HEK293T (cell line): Measurements from ENCODE around the gene CHIC2.

Experiments
- CTCF ChIA-PET: fragments of 350-600 bp; formaldehyde crosslinking; extraction: SDS; loops from one replicate; lab custom pipeline; 2021; ENCODE audit warnings: antibody characterized with exemption, inconsistent platforms; lab: Yijun Ruan, JAX
- POLR2A ChIA-PET: fragments of 350-600 bp; formaldehyde crosslinking; extraction: SDS; loops from one replicate; lab custom pipeline; 2020; ENCODE audit warnings: antibody characterized with exemption, inconsistent platforms; lab: Yijun Ruan, JAX
- DNase-seq: peaks from one replicate; pipeline ENCODE4 v3.0.0; 2012; ENCODE audit warnings: mixed read lengths; ENCODE audit errors: extremely low spot score
- ARNT ChIP-seq: fragments of 450-650 bp; IDR thresholded peaks from 2 replicates; pipeline ENCODE4 v1.6.1; 2017; ENCODE audit warnings: mild to moderate bottlenecking
- BHLHE40 ChIP-seq: fragments of 450-650 bp; IDR thresholded peaks from 2 replicates; pipeline ENCODE4 v1.6.1; 2016; ENCODE audit warnings: mild to moderate bottlenecking, moderate library complexity, borderline replicate concordance
- CTBP1 ChIP-seq: fragments of 450-650 bp; IDR thresholded peaks from 2 replicates; pipeline ENCODE4 v1.6.1; 2016; ENCODE audit warnings: borderline replicate concordance
- ELF4 ChIP-seq: fragments of 450-650 bp; IDR thresholded peaks from 2 replicates; pipeline ENCODE4 v1.6.1; 2017; ENCODE audit warnings: antibody characterized with exemption
- FOXA1 ChIP-seq: fragments of 450-650 bp; IDR thresholded peaks from 2 replicates; pipeline ENCODE4 v1.6.1; 2016; ENCODE audit warnings: mild to moderate bottlenecking
- FOXK2 ChIP-seq: fragments of 450-650 bp; IDR thresholded peaks from 2 replicates; pipeline ENCODE4 v1.6.1; 2016; ENCODE audit warnings: mild to moderate bottlenecking
- FOXM1 ChIP-seq: fragments of 450-650 bp; IDR thresholded peaks from 2 replicates; pipeline ENCODE4 v1.6.1; 2017; ENCODE audit warnings: mild to moderate bottlenecking, borderline replicate concordance
- HDGF ChIP-seq: fragments of 450-650 bp; IDR thresholded peaks from 2 replicates; pipeline ENCODE4 v1.6.1; 2017; ENCODE audit warnings: antibody characterized with exemption, borderline replicate concordance
- L3MBTL2 ChIP-seq: fragments of 450-650 bp; conservative IDR thresholded peaks from 2 replicates; pipeline ENCODE4 v1.6.1; 2016; ENCODE audit warnings: mild to moderate bottlenecking
- LEF1 ChIP-seq: fragments of 450-650 bp; IDR thresholded peaks from 2 replicates; pipeline ENCODE4 v1.6.1; 2017; ENCODE audit warnings: mild to moderate bottlenecking, borderline replicate concordance
- NFRKB ChIP-seq: fragments of 450-650 bp; IDR thresholded peaks from 2 replicates; pipeline ENCODE4 v1.6.1; 2016; ENCODE audit warnings: mild to moderate bottlenecking, moderate library complexity
- SP1 ChIP-seq: fragments of 450-650 bp; IDR thresholded peaks from 2 replicates; pipeline ENCODE4 v1.6.1; 2017
- SUZ12 ChIP-seq: fragments of 450-650 bp; IDR thresholded peaks from 2 replicates; pipeline ENCODE4 v1.6.1; 2016; ENCODE audit warnings: mild to moderate bottlenecking
- TARDBP ChIP-seq: fragments of 450-650 bp; IDR thresholded peaks from 2 replicates; pipeline ENCODE4 v1.6.1; 2016
- ZNF384 ChIP-seq: fragments of 450-650 bp; IDR thresholded peaks from 2 replicates; pipeline ENCODE4 v1.6.1; 2016
- TF ChIP-seq, protein P1 (sequence below): fragments of 450-650 bp; IDR thresholded peaks from 2 replicates; pipeline ENCODE4 v1.6.1; 2016

CHIC2 gene

DNA sequence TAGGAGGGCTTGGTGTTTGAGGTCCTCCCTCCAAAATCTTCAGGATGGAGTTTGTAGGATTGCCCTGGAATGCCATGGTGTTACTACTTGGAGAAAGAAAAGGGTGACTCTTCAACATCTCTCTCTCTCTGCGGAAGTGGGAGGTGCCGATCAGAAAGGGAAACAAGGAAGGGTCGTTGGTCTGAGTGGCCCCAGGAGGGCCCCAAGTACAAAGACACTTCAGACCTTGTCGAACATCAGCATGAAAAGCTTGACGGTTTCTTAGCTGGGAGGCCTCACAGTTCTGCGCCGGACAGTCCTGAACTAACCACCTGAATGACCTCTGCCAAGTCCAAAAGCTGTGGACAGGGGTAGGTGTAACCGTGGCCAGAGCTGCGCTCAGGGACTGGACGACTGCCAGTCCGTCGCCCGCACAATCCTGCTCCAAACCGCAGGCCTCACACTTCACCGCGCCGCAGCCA lies 34.9 kb upstream of the CHIC2 start:
- ChIA-PET CTCF (no interaction called here), POLR2A (interaction anchor here (0.9 kb wide), 1 partner anchor 12 kb away, joined by 3 read pairs; no protein-coding TSS in a partner anchor)
- TF ChIP-seq NFRKB (no peak), FOXM1 (no peak), SP1 (no peak), HDGF (no peak)
- TF ChIP-seq, protein P1, sequence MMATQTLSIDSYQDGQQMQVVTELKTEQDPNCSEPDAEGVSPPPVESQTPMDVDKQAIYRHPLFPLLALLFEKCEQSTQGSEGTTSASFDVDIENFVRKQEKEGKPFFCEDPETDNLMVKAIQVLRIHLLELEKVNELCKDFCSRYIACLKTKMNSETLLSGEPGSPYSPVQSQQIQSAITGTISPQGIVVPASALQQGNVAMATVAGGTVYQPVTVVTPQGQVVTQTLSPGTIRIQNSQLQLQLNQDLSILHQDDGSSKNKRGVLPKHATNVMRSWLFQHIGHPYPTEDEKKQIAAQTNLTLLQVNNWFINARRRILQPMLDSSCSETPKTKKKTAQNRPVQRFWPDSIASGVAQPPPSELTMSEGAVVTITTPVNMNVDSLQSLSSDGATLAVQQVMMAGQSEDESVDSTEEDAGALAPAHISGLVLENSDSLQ = no peak
- no peak for DNase-seq

DNA sequence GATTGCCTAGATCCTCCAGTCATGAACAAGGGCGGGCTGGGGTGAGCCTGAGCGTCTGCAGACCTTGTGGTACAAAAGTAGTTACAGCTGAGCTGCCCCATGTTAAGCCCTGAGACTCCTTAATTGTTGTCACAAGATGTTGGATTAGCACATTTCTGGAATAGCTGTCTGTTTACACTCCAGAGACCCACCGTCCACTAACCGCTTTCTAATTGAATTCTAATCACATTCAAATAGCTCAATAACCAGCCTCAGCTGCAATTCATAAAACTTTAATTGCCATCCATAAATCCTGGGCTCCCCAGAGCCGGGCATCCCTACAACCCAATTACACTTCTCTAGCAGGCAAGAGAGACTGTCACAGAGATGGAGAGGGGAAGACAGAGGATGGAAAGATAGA lies 34.0 kb upstream of the CHIC2 start:
- CTCF ChIA-PET = interaction anchor here (1.0 kb wide), 1 partner anchor 32 kb away, joined by 3 read pairs; no protein-coding TSS in a partner anchor
- DNase-seq = no peak
- POLR2A ChIA-PET = interaction anchor here (0.9 kb wide), 1 partner anchor 13 kb away, joined by 3 read pairs; no protein-coding TSS in a partner anchor
- TF ChIP-seq NFRKB = no peak
- no peak for TF ChIP-seq LEF1
- TF ChIP-seq ELF4 = no peak
- TF ChIP-seq BHLHE40 = no peak
- TF ChIP-seq FOXA1 = no peak
- TF ChIP-seq HDGF = no peak
- TF ChIP-seq ZNF384 = no peak

- POLR2A ChIA-PET = no interaction called here
These were observed 32.7 kb upstream of the CHIC2 start for GRCh38 chr4:54097152-54097551.

DNA sequence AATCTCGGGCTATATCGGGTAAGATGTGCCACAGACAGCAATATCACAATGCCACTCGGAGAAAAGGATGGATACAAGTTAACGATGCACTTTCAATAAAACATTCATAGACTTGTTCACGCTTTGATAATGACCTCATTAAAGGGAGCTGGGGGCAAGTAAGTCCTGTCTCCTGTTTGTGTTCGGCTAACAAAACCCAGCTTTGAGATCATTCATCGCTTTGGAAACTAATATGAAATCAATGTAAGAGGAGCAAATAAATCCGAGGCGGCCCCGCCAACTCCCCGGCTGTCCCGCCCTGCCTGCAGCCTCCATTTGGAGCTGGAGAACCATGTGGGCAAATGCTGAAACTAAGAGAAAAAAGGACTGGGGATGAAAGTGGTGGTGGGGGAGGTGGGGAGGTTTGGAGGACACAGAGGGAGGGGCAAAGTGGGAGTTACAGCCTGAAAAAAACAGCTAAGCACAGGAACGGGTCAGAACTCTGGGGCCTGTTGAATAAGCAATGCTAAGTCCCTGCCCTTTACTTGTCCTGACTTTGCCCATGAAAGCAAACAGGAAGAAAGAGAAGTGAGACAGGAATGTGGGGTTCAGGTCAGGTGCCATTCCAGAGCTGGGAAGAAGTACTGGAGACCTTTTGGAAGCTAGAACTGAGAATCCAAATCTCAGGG lies 32.0 kb upstream of the CHIC2 start:
- POLR2A ChIA-PET = no interaction called here
- no peak for DNase-seq
- no peak for TF ChIP-seq LEF1
- TF ChIP-seq FOXA1 = no peak
- no peak for TF ChIP-seq ARNT
- no peak for TF ChIP-seq FOXK2
- no peak for TF ChIP-seq ZNF384
- TF ChIP-seq BHLHE40 = no peak
- no peak for TF ChIP-seq SUZ12
- no peak for TF ChIP-seq NFRKB
- no peak for TF ChIP-seq FOXM1
- no peak for TF ChIP-seq SP1
- TF ChIP-seq ELF4 = no peak
- no peak for TF ChIP-seq CTBP1
- no peak for TF ChIP-seq TARDBP
- no peak for TF ChIP-seq L3MBTL2
- TF ChIP-seq, protein P1 = no peak
- no peak for TF ChIP-seq HDGF
- CTCF ChIA-PET = interaction anchor here (1.3 kb wide), 1 partner anchor 167 kb away, joined by 4 read pairs; no protein-coding TSS in a partner anchor

More at GRCh38 chr4:54097152-54097551, 32.7 kb upstream of the CHIC2 start:
- no peak for DNase-seq
- CTCF ChIA-PET = interaction anchor here (1.3 kb wide), 1 partner anchor 167 kb away, joined by 4 read pairs; no protein-coding TSS in a partner anchor
- TF ChIP-seq HDGF = no peak
- no peak for TF ChIP-seq ZNF384
- TF ChIP-seq ELF4 = no peak
- no peak for TF ChIP-seq LEF1
- no peak for TF ChIP-seq FOXA1
- TF ChIP-seq TARDBP = no peak
- TF ChIP-seq NFRKB = no peak
- no peak for TF ChIP-seq BHLHE40
- no peak for TF ChIP-seq SUZ12
- TF ChIP-seq L3MBTL2 = no peak
- TF ChIP-seq ARNT = no peak

DNA sequence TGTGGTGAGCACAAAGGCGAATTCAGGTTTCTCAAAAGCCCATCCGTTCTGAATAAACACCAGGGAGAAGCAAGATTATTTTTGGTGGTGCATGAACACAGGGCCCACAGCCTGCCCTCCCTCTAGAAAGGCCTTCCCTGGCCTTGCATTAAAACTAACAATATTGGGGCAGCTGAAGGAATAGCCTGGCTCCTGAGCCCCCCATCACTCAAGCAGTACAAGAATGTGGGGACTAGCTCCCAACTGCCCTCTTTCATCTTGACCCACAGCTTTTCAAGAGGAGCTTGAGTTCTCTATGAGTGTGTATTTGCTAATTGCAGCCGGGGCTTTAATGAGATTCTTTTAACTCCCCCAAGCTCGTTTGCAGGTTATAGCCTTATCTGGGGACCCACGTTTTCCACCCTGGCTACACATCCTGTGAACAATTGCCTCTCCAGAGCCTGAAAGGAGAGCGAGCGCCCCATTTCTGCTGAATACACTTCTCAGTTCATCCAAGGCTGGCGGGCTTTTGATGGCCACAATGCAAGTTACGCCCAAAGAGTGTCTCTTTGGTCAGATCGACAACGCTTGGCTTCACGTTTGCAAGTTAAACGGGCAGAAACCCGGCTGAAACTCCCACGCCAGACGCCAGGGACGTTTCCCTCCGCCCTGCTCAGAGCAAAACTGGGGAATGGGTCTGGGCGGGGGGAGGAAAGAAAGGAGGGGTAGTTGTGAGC lies 30.9 kb upstream of the CHIC2 start:
- ChIA-PET CTCF (no interaction called here), POLR2A (no interaction called here)
- DNase-seq = no peak
- TF ChIP-seq ARNT (no peak), TARDBP (no peak), ZNF384 (no peak)

GRCh38 chr4:54094451-54094850 lies 30.0 kb upstream of the CHIC2 start:
- ChIA-PET CTCF (no interaction called here), POLR2A (no interaction called here)
- no peak for DNase-seq
- TF ChIP-seq HDGF (no peak), SUZ12 (no peak), SP1 (no peak)
